Smooth muscle cell (in vitro differentiated cells): ENCODE data around the gene PHLPP2. TPM values are rescaled to one million over a fixed set of nuclear protein-coding genes. Genes with fewer than 3 reads are reported as not detected.

Source experiments
- DNase-seq: peaks from one replicate; lab custom pipeline; 2025; ENCODE audit not compliant: unreplicated experiment; lab: John Stamatoyannopoulos, UW
- H2AFZ ChIP-seq: fragments of 200-600 bp; sonication (generic); 2 replicates; pipeline ENCODE4 v1.6.0; 2016; ENCODE audit warnings: antibody characterized with exemption, low read depth, mild to moderate bottlenecking
- H3F3A ChIP-seq: fragments of 200-600 bp; sonication (generic); 2 replicates; pipeline ENCODE4 v1.6.0; 2017; ENCODE audit warnings: antibody characterized with exemption, low read depth
- H3K27ac ChIP-seq: fragments of 200-600 bp; sonication (generic); 2 replicates; pipeline ENCODE4 v1.5.1; 2016; ENCODE audit warnings: low read depth, mild to moderate bottlenecking
- H3K27me3 ChIP-seq: fragments of 200-600 bp; sonication (generic); 2 replicates; pipeline ENCODE4 v1.6.1; 2016; ENCODE audit warnings: low read depth, mild to moderate bottlenecking
- H3K36me3 ChIP-seq: fragments of 200-600 bp; sonication (generic); 2 replicates; pipeline ENCODE4 v1.5.1; 2016; ENCODE audit warnings: low read depth
- H3K4me1 ChIP-seq: fragments of 200-600 bp; sonication (generic); 2 replicates; pipeline ENCODE4 v1.5.1; 2016; ENCODE audit warnings: low read depth
- H3K4me2 ChIP-seq: fragments of 200-600 bp; sonication (generic); 2 replicates; pipeline ENCODE4 v1.6.0; 2016; ENCODE audit warnings: mild to moderate bottlenecking
- H3K4me3 ChIP-seq: fragments of 200-600 bp; sonication (generic); 2 replicates; pipeline ENCODE4 v1.5.1; 2016; ENCODE audit warnings: mild to moderate bottlenecking
- H3K79me2 ChIP-seq: fragments of 200-600 bp; sonication (generic); 2 replicates; pipeline ENCODE4 v1.6.0; 2016; ENCODE audit warnings: low read depth, mild to moderate bottlenecking
- H3K9ac ChIP-seq: fragments of 200-600 bp; sonication (generic); 2 replicates; pipeline ENCODE4 v1.6.0; 2016; ENCODE audit warnings: low read depth
- H3K9me3 ChIP-seq: fragments of 200-600 bp; sonication (generic); replicated peaks from 2 replicates; pipeline ENCODE4 v1.5.1; 2016; ENCODE audit warnings: low read depth
- H4K20me1 ChIP-seq: fragments of 200-600 bp; sonication (generic); 2 replicates; pipeline ENCODE4 v1.6.0; 2016; ENCODE audit warnings: low read depth
- WGBS: methylation state at CpG from one replicate; pipeline ENCODE4 v1.1.7; 2016; ENCODE audit warnings: low lambda C conversion rate; 5-methylcytosine and 5-hydroxymethylcytosine counted together
- polyA plus RNA-seq: library from polyadenylated mRNA; unstranded; fragments of >200 nt; fragmentation: Nextera tagmentation; extraction: Ambion mirVana; gene quantifications from 2 replicates; pipeline ENCODE4 v1.2.1, GENCODE V29; 2016
- total RNA-seq: library from RNA; depleted of rRNA; stranded (reverse); fragments of >200 nt; gene quantifications from 2 replicates; pipeline ENCODE4 v1.2.3, GENCODE V29; 2014
- TF ChIP-seq, protein P1 (sequence below): fragments of 200-600 bp; sonication (generic); IDR thresholded peaks from 2 replicates; pipeline ENCODE4 v1.5.1; 2017; ENCODE audit warnings: borderline replicate concordance, mild to moderate bottlenecking, antibody characterized with exemption; ENCODE audit not compliant: insufficient read depth, poor library complexity, severe bottlenecking

Gene PHLPP2
- total and polyA plus RNA-seq, 2 experiments from 2014 or later, result 2.3 to 5.3 TPM

DNA sequence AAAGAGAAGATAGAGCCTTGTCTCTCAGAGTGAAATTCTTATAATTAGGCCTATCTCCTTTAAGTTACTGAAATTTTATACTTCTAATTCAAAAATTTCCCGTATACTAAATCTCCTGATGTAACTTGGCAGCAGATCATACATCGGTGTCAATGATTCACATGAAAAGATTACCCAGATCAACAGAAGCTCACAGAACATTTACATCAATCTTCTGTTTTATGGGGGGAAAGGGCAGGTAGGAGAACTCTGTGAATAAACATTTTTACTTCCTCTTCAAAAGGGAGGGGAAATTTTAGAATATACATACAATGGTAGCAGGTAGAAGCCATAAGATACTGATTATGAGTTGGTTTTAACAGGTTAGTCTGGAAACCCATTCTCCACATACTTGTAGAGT, 43.1 kb downstream of the PHLPP2 start:
- 96% methylated on average over 2 of the region's 2 CpGs for WGBS
- TF ChIP-seq, protein P1, sequence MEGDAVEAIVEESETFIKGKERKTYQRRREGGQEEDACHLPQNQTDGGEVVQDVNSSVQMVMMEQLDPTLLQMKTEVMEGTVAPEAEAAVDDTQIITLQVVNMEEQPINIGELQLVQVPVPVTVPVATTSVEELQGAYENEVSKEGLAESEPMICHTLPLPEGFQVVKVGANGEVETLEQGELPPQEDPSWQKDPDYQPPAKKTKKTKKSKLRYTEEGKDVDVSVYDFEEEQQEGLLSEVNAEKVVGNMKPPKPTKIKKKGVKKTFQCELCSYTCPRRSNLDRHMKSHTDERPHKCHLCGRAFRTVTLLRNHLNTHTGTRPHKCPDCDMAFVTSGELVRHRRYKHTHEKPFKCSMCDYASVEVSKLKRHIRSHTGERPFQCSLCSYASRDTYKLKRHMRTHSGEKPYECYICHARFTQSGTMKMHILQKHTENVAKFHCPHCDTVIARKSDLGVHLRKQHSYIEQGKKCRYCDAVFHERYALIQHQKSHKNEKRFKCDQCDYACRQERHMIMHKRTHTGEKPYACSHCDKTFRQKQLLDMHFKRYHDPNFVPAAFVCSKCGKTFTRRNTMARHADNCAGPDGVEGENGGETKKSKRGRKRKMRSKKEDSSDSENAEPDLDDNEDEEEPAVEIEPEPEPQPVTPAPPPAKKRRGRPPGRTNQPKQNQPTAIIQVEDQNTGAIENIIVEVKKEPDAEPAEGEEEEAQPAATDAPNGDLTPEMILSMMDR, result no peak
- Histone ChIP-seq H3K4me2 (no peak overlapping the region), H3K4me1 (no peaks in the 10 kb centered on the region), H3K27ac (no peak overlapping the region), H3K4me3 (no peak overlapping the region), H2AFZ (no peak overlapping the region), H3K9me3 (no peaks in the 10 kb centered on the region), H3K36me3 (peaks cover 21% of the 10 kb centered on the region), H3K27me3 (no peaks in the 10 kb centered on the region), H3F3A (no peaks in the 10 kb centered on the region), H4K20me1 (no peaks in the 10 kb centered on the region), H3K79me2 (no peaks in the 10 kb centered on the region), H3K9ac (no peak overlapping the region)
- DNase-seq, result no peak

DNA sequence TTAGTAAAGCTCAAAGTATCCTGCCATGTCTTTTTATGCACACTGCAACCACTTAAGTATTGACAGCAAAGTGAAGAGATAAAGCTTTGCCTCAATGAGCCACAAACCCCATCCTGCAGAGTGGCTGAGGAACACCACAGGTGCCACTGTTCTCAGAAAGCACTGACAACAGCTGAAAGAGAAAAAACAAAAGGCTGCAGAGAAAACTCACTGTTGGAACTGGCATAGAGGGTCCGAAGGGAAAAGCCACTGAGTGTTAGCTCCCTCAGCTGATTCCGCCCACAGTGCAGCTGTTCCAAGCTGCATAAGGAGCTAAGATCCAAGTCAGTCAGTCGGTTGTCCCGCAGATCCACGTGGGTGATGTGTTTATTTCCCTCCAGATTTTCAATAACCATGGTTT, 48.3 kb downstream of the PHLPP2 start:
- Histone ChIP-seq H3K9ac (no peak overlapping the region), H3K36me3 (peaks cover 22% of the 10 kb centered on the region), H3K4me2 (no peak overlapping the region), H2AFZ (no peak overlapping the region), H3K9me3 (no peaks in the 10 kb centered on the region), H4K20me1 (no peaks in the 10 kb centered on the region), H3K4me1 (no peaks in the 10 kb centered on the region), H3K4me3 (no peak overlapping the region), H3K79me2 (no peaks in the 10 kb centered on the region), H3K27ac (no peak overlapping the region), H3K27me3 (no peaks in the 10 kb centered on the region), H3F3A (no peaks in the 10 kb centered on the region)
- TF ChIP-seq, protein P1, result no peak
- DNase-seq, result no peak
- WGBS, result 86% methylated on average over 5 of the region's 5 CpGs

DNA sequence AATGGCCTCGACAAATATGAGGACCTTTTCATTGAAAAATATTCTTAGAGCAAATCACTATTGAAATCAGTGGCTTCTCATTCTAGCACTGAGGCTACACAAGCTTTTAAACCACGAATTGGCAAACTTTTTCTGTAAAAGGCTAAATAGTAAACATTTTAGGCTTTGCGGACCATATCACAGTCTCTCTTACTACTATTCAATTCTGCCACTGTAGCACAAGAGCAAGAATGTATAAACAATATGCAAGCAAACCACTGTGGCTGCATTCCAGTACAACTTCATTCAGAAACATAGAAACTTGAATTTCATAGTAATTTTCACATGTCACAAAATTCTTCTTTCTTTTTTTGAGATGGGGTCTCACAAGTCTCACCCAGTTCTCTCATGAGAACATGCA, 49.1 kb downstream of the PHLPP2 start:
- Histone ChIP-seq H3F3A (no peaks in the 10 kb centered on the region), H3K9me3 (no peaks in the 10 kb centered on the region), H3K4me2 (no peak overlapping the region), H3K27ac (no peak overlapping the region), H3K9ac (no peak overlapping the region), H3K36me3 (peaks cover 18% of the 10 kb centered on the region), H3K79me2 (no peaks in the 10 kb centered on the region), H4K20me1 (no peaks in the 10 kb centered on the region), H2AFZ (no peak overlapping the region), H3K27me3 (no peaks in the 10 kb centered on the region), H3K4me3 (no peak overlapping the region), H3K4me1 (no peaks in the 10 kb centered on the region)
- DNase-seq, result no peak
- 90% methylated on average over 3 of the region's 3 CpGs for WGBS
- TF ChIP-seq, protein P1, result no peak

DNA sequence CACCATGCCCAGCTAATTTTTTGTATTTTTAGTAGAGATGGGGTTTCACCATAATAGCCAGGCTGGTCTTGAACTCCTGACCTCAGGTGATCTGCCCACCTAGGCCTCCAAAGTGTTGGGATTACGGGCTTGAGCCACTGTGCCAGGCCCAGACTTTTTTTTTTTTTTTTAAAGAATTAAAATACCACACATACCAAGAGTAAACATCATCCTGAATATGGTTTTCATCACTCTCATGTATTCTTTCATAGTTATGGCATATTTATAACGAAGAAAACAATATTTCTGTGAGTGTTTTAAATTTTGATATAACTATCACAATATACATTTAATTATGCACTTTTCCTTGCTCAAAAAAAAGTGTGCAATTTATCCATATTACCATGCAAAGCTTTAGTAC, 50.3 kb downstream of the PHLPP2 start:
- 90% methylated on average over 2 of the region's 2 CpGs for whole genome bisulfite sequencing

More for the DNA sequence above, 50.3 kb downstream of the PHLPP2 start:
- Histone ChIP-seq H3K4me2 (no peak overlapping the region), H3K9ac (no peak overlapping the region), H3K36me3 (peaks cover 22% of the 10 kb centered on the region), H2AFZ (no peak overlapping the region), H3F3A (no peaks in the 10 kb centered on the region), H3K9me3 (no peaks in the 10 kb centered on the region), H3K27ac (no peak overlapping the region), H4K20me1 (no peaks in the 10 kb centered on the region), H3K27me3 (no peaks in the 10 kb centered on the region), H3K79me2 (no peaks in the 10 kb centered on the region), H3K4me3 (no peak overlapping the region), H3K4me1 (no peaks in the 10 kb centered on the region)
- TF ChIP-seq, protein P1, result no peak
- DNase-seq, result no peak
